Sigmoid colon (tissue), 4 donors: ENCODE results near the gene MITF.

Experiments
- POLR2AphosphoS5 ChIP-seq, 4 donors: sonication (generic); formaldehyde crosslinking; IDR thresholded peaks; one replicate each; pipeline ENCODE4 v1.6.1; 2017; ENCODE audit warnings: antibody characterized with exemption in 4 of 4
- TF ChIP-seq, protein P1 (sequence below), 4 experiments: fragments of 450-650 bp in 3 of 4; fragments of 200-600 bp in 1 of 4; IDR thresholded peaks; one replicate each; pipeline ENCODE4 v1.5.1; 2016 to 2019; ENCODE audit warnings: antibody characterized with exemption in 4 of 4, mild to moderate bottlenecking in 3 of 4, moderate library complexity in 2 of 4

DNA sequence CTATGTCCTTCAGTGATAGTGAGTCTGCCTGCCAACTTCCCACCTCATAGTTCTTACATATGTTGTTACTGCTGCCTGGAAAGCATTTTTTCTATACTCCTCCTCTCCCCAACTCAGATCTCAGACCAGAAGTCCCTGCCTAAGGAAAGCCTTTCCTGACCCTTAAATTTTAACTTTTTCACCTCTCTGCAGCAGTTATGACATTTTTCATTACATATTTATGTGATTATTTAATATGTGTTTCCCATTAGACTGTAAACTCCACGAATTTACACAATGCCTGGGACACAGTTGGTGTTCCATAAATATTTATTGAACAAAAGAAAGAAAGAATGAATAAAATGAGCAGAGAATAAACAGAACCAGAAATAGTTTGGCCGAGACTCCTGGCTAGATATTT lies 125.5 kb downstream of the MITF start:
- TF ChIP-seq, protein P1, sequence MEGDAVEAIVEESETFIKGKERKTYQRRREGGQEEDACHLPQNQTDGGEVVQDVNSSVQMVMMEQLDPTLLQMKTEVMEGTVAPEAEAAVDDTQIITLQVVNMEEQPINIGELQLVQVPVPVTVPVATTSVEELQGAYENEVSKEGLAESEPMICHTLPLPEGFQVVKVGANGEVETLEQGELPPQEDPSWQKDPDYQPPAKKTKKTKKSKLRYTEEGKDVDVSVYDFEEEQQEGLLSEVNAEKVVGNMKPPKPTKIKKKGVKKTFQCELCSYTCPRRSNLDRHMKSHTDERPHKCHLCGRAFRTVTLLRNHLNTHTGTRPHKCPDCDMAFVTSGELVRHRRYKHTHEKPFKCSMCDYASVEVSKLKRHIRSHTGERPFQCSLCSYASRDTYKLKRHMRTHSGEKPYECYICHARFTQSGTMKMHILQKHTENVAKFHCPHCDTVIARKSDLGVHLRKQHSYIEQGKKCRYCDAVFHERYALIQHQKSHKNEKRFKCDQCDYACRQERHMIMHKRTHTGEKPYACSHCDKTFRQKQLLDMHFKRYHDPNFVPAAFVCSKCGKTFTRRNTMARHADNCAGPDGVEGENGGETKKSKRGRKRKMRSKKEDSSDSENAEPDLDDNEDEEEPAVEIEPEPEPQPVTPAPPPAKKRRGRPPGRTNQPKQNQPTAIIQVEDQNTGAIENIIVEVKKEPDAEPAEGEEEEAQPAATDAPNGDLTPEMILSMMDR (IDR thresholded peaks at IDR 0.05) = no peak
- TF ChIP-seq POLR2AphosphoS5 (IDR thresholded peaks at IDR 0.05) = no peak
